Liver (tissue), 9 donors: ENCODE results near the gene ARHGAP8. TPM values are rescaled to one million over a fixed set of nuclear protein-coding genes. Genes with fewer than 3 reads are reported as not detected.

ENCODE experiments used
- DNase-seq: peaks from one replicate; pipeline ENCODE4 v3.0.0-alpha.2; 2017; ENCODE audit warnings: low spot score
- H3K27ac ChIP-seq, 2 donors: one replicate each; pipeline ENCODE4 v1.7.0; 2013; ENCODE audit warnings: inconsistent platforms in 2 of 2, low read length in 2 of 2, control low read depth in 1 of 2, low read depth in 1 of 2, mild to moderate bottlenecking in 1 of 2
- H3K27me3 ChIP-seq, 4 donors: one replicate each; pipeline versions ENCODE4 v1.6.1 to v1.7.0; 2013; ENCODE audit warnings: low read length in 3 of 4, inconsistent platforms in 1 of 4, mild to moderate bottlenecking in 1 of 4, moderate library complexity in 1 of 4; ENCODE audit not compliant: control insufficient read depth in 4 of 4, insufficient read depth in 4 of 4
- H3K36me3 ChIP-seq, 4 donors: one replicate each; pipeline versions ENCODE4 v1.6.1 to v1.7.0; 2013; ENCODE audit warnings: low read length in 3 of 4, mild to moderate bottlenecking in 3 of 4, low read depth in 1 of 4, moderate library complexity in 1 of 4; ENCODE audit not compliant: control insufficient read depth in 4 of 4, insufficient read depth in 3 of 4
- H3K4me1 ChIP-seq, 4 donors: one replicate each; pipeline versions ENCODE4 v1.6.1 to v1.7.0; 2013; ENCODE audit warnings: low read length in 3 of 4, mild to moderate bottlenecking in 3 of 4, moderate library complexity in 1 of 4; ENCODE audit not compliant: control insufficient read depth in 4 of 4, insufficient read depth in 4 of 4
- H3K4me3 ChIP-seq, 3 donors: one replicate each; pipeline versions ENCODE4 v1.6.1 to v1.7.0; 2013; ENCODE audit warnings: low read length in 3 of 3, control low read depth in 1 of 3, low read depth in 1 of 3, mild to moderate bottlenecking in 1 of 3
- H3K9ac ChIP-seq, 2 donors: one replicate each; pipeline ENCODE4 v1.7.0; 2013; ENCODE audit warnings: low read length in 2 of 2, mild to moderate bottlenecking in 2 of 2, moderate library complexity in 2 of 2, control low read depth in 1 of 2, low read depth in 1 of 2
- H3K9me3 ChIP-seq, 4 donors: one replicate each; pipeline versions ENCODE4 v1.6.1 to v1.7.0; 2013; ENCODE audit warnings: low read length in 3 of 4; ENCODE audit not compliant: control insufficient read depth in 4 of 4
- CTCF ChIP-seq: fragments of 150-350 bp; IDR thresholded peaks from 2 replicates; pipeline ENCODE4 v1.5.1; 2017; ENCODE audit warnings: improper control_type of control experiment, low read depth, low read length; ENCODE audit not compliant: missing input control
- EGR1 ChIP-seq, 2 donors: IDR thresholded peaks; 2 replicates each; pipeline ENCODE4 v1.6.1; 2016 to 2018; ENCODE audit warnings: antibody characterized with exemption in 2 of 2, low read depth in 2 of 2
- FOXA1 ChIP-seq: IDR thresholded peaks from 2 replicates; pipeline ENCODE4 v1.6.1; 2016; ENCODE audit warnings: antibody characterized with exemption
- FOXA2 ChIP-seq: IDR thresholded peaks from 2 replicates; pipeline ENCODE4 v1.6.1; 2016; ENCODE audit warnings: antibody characterized with exemption
- GABPA ChIP-seq, 2 donors: IDR thresholded peaks in 1 of 2; conservative IDR thresholded peaks in 1 of 2; 2 replicates each; pipeline ENCODE4 v1.6.1; 2016; ENCODE audit warnings: antibody characterized with exemption in 2 of 2, mild to moderate bottlenecking in 1 of 2, moderate library complexity in 1 of 2
- HNF4A ChIP-seq, 2 donors: conservative IDR thresholded peaks; 2 replicates each; pipeline ENCODE4 v1.6.1; 2016; ENCODE audit warnings: antibody characterized with exemption in 2 of 2, mild to moderate bottlenecking in 2 of 2
- HNF4G ChIP-seq: IDR thresholded peaks from 2 replicates; pipeline ENCODE4 v1.6.1; 2016; ENCODE audit warnings: antibody characterized with exemption
- JUND ChIP-seq, 2 donors: IDR thresholded peaks; 2 replicates each; pipeline ENCODE4 v1.6.1; 2016; ENCODE audit warnings: antibody characterized with exemption in 2 of 2
- MAX ChIP-seq: IDR thresholded peaks from 2 replicates; pipeline ENCODE4 v1.6.1; 2016; ENCODE audit warnings: antibody characterized with exemption
- NR2F2 ChIP-seq: IDR thresholded peaks from 2 replicates; pipeline ENCODE4 v1.6.1; 2016; ENCODE audit warnings: antibody characterized with exemption
- RAD21 ChIP-seq, 2 donors: IDR thresholded peaks; 2 replicates each; pipeline ENCODE4 v1.6.1; 2016; ENCODE audit warnings: antibody characterized with exemption in 2 of 2, mild to moderate bottlenecking in 2 of 2
- RXRA ChIP-seq, 2 donors: IDR thresholded peaks; 2 replicates each; pipeline ENCODE4 v1.6.1; 2017 to 2018; ENCODE audit warnings: antibody characterized with exemption in 2 of 2, mild to moderate bottlenecking in 1 of 2
- SP1 ChIP-seq: IDR thresholded peaks from 2 replicates; pipeline ENCODE4 v1.6.1; 2018; ENCODE audit warnings: antibody characterized with exemption, mild to moderate bottlenecking
- TAF1 ChIP-seq: conservative IDR thresholded peaks from 2 replicates; pipeline ENCODE4 v1.6.1; 2016; ENCODE audit warnings: antibody characterized with exemption, mild to moderate bottlenecking
- YY1 ChIP-seq: IDR thresholded peaks from 2 replicates; pipeline ENCODE4 v1.6.1; 2016; ENCODE audit warnings: antibody characterized with exemption, mild to moderate bottlenecking
- ZBTB33 ChIP-seq: IDR thresholded peaks from 2 replicates; pipeline ENCODE4 v1.6.1; 2016; ENCODE audit warnings: antibody characterized with exemption
- WGBS: extraction: QIAGEN DNeasy Blood & Tissue Kit; methylation state at CpG from one replicate; pipeline ENCODE4 v1.1.7; 2013; 5-methylcytosine and 5-hydroxymethylcytosine counted together
- polyA plus RNA-seq, 2 donors: library from polyadenylated mRNA; stranded (reverse) in 1 of 2; unstranded in 1 of 2; fragments of 200-250 nt in 1 of 2; fragments of >200 nt in 1 of 2; fragmentation: Nextera tagmentation in 1 of 2; extraction: Ambion mirVana in 1 of 2; gene quantifications; one replicate each; pipeline versions ENCODE4 v1.2.1 to v1.2.3, GENCODE V29; 2013 to 2015
- total RNA-seq, 2 donors: library from RNA; depleted of rRNA; stranded (reverse); fragments of >200 nt; gene quantifications; one replicate each; pipeline ENCODE4 v1.2.3, GENCODE V29; 2014
- TF ChIP-seq, protein P1 (sequence below): IDR thresholded peaks from 2 replicates; pipeline ENCODE4 v1.6.1; 2016; ENCODE audit warnings: antibody characterized with exemption
- donor health status: healthy.
- donor health status: healthy.
- donor health status: healthy.
- donor health status: healthy.
- donor health status: healthy.

The ARHGAP8 gene
- total and polyA plus RNA-seq, 4 donors = 0.58 to 1.8 (median 1.1) TPM

DNA sequence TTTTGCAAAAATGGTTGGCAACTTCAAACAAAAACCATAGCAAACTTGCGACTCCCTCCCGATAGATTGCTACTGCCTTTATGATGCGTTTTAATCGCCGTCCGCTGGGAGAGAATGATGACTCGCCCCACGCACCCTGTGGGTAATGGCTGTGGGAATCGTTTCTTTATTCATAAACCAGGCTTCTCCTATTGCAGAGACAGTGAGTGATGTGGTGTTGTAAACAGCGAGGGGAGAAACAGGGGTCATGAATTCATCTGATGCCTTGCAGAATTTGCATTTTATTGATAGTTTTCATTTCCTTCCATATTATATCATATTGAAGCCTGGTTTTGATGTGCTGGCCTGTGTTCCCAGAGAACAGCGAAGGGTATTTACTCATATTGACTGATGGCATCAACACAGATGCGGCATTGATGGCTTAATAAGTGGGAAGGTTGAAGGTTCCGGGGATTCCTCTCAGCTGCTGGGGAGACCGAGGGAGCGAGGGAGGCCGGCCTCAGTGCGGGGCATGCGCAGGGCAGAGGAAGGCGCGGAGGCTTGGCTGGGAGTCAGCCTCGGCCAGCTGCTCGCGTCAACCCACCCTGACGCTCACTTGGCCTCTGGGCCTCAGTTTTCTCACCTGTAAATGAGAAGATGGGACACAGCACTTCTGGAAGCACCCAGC is 41.3 kb downstream of the ARHGAP8 start:
- DNase-seq = no peak
- 90% methylated on average over 24 of the region's 24 CpGs for WGBS
- no peak overlapping the region for H3K27ac ChIP-seq
- H3K4me3 ChIP-seq = no peak overlapping the region
- no peak overlapping the region for H3K9ac ChIP-seq
- no peaks in the 10 kb centered on the region for H3K4me1 ChIP-seq
- no peaks in the 10 kb centered on the region for H3K9me3 ChIP-seq
- H3K27me3 ChIP-seq = no peaks in the 10 kb centered on the region
- no peak for TF ChIP-seq YY1
- no peak for TF ChIP-seq NR2F2
- TF ChIP-seq RAD21 (IDR thresholded peaks at IDR 0.05) = no peak
- TF ChIP-seq ZBTB33 = no peak
- TF ChIP-seq, protein P1, sequence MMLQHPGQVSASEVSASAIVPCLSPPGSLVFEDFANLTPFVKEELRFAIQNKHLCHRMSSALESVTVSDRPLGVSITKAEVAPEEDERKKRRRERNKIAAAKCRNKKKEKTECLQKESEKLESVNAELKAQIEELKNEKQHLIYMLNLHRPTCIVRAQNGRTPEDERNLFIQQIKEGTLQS = no peak
- TF ChIP-seq CTCF = no peak
- TF ChIP-seq HNF4A (conservative IDR thresholded peaks at IDR 0.05) = no peak
- TF ChIP-seq GABPA (IDR thresholded peaks at IDR 0.05 in 1 of 2, conservative IDR thresholded peaks at IDR 0.05 in 1 of 2) = no peak
- no peak for TF ChIP-seq TAF1
- TF ChIP-seq HNF4G = no peak
- H3K36me3 ChIP-seq = no peaks in the 10 kb centered on the region

DNA sequence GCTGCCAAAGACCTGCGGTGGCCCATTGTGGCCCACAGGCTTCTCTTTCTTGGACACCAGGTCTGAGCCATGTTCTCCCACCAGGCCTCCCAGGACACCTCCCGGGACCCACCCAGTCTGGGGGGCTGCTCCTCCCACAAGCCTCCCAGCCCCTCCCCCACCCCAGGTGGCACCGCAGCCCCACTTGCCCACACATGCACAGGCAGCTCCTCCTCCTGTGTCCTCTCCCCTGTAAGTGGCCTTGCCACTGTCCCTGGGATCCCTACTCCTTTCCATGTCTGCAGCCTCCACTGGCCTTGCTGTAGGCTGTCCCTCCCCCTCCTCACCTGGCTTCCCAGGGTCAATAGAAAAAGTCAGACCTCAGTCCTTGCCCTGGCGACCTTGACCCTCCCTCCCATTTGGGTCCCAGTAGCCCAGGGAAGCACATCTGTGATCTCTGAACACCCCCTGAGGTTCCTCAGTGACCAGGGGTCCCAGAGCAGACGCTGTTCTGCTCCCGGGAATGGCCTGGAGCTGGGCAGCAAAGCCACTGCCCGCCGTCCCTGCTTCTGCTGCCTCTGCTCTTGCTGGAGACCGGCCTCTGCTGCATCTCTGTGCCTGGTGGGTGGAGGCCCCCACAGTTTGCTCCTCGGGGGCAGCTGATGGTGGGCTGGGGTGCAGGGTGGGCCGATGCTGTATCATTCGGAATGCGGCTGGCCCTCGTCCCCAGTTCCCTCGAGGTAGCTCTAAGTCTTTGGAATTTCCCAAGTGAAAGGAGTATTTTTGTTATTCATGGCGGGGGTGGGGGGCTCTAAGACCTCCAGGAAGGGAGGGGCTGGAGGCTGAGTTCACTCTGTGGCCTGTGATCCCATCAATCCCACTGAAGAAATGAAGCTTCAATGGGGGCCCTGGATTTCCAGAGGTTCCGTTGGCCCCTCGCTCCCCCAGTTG is 43.6 kb downstream of the ARHGAP8 start:
- Histone ChIP-seq H3K9me3 (no peaks in the 10 kb centered on the region), H3K36me3 (no peaks in the 10 kb centered on the region), H3K27me3 (no peaks in the 10 kb centered on the region), H3K4me3 (no peak overlapping the region), H3K27ac (no peak overlapping the region), H3K9ac (no peak overlapping the region), H3K4me1 (no peaks in the 10 kb centered on the region)
- WGBS = 73% methylated on average over 18 of the region's 18 CpGs
- no peak for DNase-seq
- TF ChIP-seq SP1 = no peak
- TF ChIP-seq ZBTB33 = no peak
- no peak for TF ChIP-seq RXRA (IDR thresholded peaks at IDR 0.05)
- TF ChIP-seq HNF4G = no peak
- TF ChIP-seq FOXA1 = no peak
- TF ChIP-seq EGR1 (IDR thresholded peaks at IDR 0.05; ENCODE audit: low read depth in 2 of 2) = no peak
- no peak for TF ChIP-seq CTCF
- TF ChIP-seq RAD21 (IDR thresholded peaks at IDR 0.05) = no peak
- TF ChIP-seq, protein P1 = no peak
- no peak for TF ChIP-seq JUND (IDR thresholded peaks at IDR 0.05)
- no peak for TF ChIP-seq HNF4A (conservative IDR thresholded peaks at IDR 0.05)
- TF ChIP-seq NR2F2 = no peak
- no peak for TF ChIP-seq FOXA2
- TF ChIP-seq MAX = no peak
